H1 (cell line): ENCODE data around the gene NOC4L.

Experiments
- CEBPB ChIP-seq: IDR thresholded peaks from 2 replicates; pipeline ENCODE4 v1.6.1; 2012; ENCODE audit warnings: low read depth, low read length
- CREB1 ChIP-seq: IDR thresholded peaks from 2 replicates; pipeline ENCODE4 v1.6.1; 2012; ENCODE audit warnings: inconsistent platforms
- CTCF ChIP-seq, 3 experiments: IDR thresholded peaks; 1 replicate in 2 of 3; 2 replicates in 1 of 3; pipeline versions ENCODE4 v1.5.1 to v1.6.1; 2011; ENCODE audit warnings: low read length in 3 of 3, mild to moderate bottlenecking in 3 of 3, inconsistent platforms in 2 of 3, low read depth in 1 of 3, moderate library complexity in 1 of 3; ENCODE audit not compliant: insufficient read depth in 1 of 3; ENCODE audit errors: control extremely low read depth in 1 of 3
- EP300 ChIP-seq, 2 experiments: IDR thresholded peaks; 1 replicate in 1 of 2; 2 replicates in 1 of 2; pipeline ENCODE4 v1.6.1; 2011 to 2012; ENCODE audit warnings: low read depth in 2 of 2, low read length in 2 of 2, mild to moderate bottlenecking in 2 of 2, borderline replicate concordance in 1 of 2, inconsistent platforms in 1 of 2, moderate library complexity in 1 of 2
- EZH2 ChIP-seq: fragments of 200-600 bp; sonication (generic); IDR thresholded peaks from 2 replicates; pipeline ENCODE4 v1.7.1; 2012; ENCODE audit warnings: low read depth, mild to moderate bottlenecking, moderate library complexity, low read length, inconsistent platforms; ENCODE audit not compliant: severe bottlenecking
- FOSL1 ChIP-seq: IDR thresholded peaks from 2 replicates; pipeline ENCODE4 v1.6.1; 2011; ENCODE audit warnings: mild to moderate bottlenecking, low read depth, low read length, moderate library complexity; ENCODE audit not compliant: insufficient read depth
- GTF2F1 ChIP-seq: IDR thresholded peaks from 2 replicates; pipeline ENCODE4 v1.6.1; 2012; ENCODE audit warnings: low read depth, low read length, improper control_type of control experiment, borderline replicate concordance
- KDM4A ChIP-seq: IDR thresholded peaks from one replicate; pipeline ENCODE4 v1.7.1; 2012; ENCODE audit warnings: low read depth, mild to moderate bottlenecking, moderate library complexity, low read length, inconsistent platforms; ENCODE audit not compliant: severe bottlenecking
- POLR2A ChIP-seq, 2 experiments: IDR thresholded peaks; 1 replicate in 1 of 2; 2 replicates in 1 of 2; pipeline ENCODE4 v1.6.1; 2011; ENCODE audit warnings: low read depth in 2 of 2, low read length in 2 of 2, mild to moderate bottlenecking in 2 of 2; ENCODE audit errors: control extremely low read depth in 1 of 2
- POLR2AphosphoS5 ChIP-seq: IDR thresholded peaks from 2 replicates; pipeline ENCODE4 v1.6.1; 2011; ENCODE audit warnings: low read depth, low read length
- SP1 ChIP-seq: IDR thresholded peaks from 2 replicates; pipeline ENCODE4 v1.6.1; 2011; ENCODE audit warnings: low read depth, low read length
- SRF ChIP-seq: IDR thresholded peaks from 2 replicates; pipeline ENCODE4 v1.6.1; 2011; ENCODE audit warnings: mild to moderate bottlenecking, low read depth, low read length, moderate library complexity
- TBP ChIP-seq: IDR thresholded peaks from 2 replicates; pipeline ENCODE4 v1.6.1; 2011; ENCODE audit warnings: low read depth, low read length, improper control_type of control experiment

DNA sequence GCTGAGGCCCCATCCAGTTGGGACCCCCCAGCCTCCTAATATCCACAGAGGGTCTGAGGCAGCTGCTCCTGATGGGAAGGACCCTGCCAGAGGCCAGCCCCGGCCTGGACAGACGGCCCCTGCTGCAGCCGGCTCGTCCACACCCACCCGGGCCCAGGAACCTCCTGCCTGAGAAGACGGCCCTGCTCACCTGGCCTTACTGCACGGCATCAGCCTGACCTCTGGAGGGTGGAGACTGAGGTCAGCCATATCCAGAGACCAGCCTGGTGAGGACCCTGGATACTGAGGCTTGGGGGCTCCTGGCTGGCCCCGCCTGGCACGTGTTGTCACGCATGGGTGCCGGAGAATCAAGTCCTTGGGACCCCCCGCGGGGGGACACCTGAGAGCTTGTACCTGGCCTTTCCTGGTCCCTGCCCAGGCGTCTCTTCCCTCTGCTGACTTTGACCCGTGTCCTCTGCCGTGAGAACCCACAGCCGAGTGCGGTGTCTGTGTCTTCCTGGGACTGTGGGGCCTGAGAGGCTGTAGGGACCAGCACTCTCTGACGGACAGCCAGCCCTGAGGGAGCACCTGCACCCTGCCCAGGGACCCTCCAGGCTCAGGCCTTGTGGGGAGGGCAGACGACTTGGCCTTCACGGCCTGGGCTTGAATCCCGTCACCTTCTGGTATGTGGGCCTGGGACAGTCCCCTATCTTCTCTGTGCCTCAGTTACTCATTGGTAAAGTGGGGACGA is 57.3 kb downstream of the NOC4L start:
- no peak for TF ChIP-seq SRF
- no peak for TF ChIP-seq CTCF (IDR thresholded peaks at IDR 0.05; ENCODE audit: control extremely low read depth in 1 of 3, insufficient read depth in 1 of 3, low read depth in 1 of 3, low read length in 3 of 3)
- no peak for TF ChIP-seq POLR2AphosphoS5
- no peak for TF ChIP-seq FOSL1
- no peak for TF ChIP-seq GTF2F1
- TF ChIP-seq CEBPB = no peak
- no peak for TF ChIP-seq EZH2
- TF ChIP-seq EP300 (IDR thresholded peaks at IDR 0.05; ENCODE audit: borderline replicate concordance in 1 of 2, low read depth in 2 of 2, low read length in 2 of 2) = no peak
- TF ChIP-seq POLR2A (IDR thresholded peaks at IDR 0.05; ENCODE audit: control extremely low read depth in 1 of 2, low read depth in 2 of 2, low read length in 2 of 2) = no peak
- no peak for TF ChIP-seq KDM4A
- no peak for TF ChIP-seq SP1
- no peak for TF ChIP-seq TBP
- no peak for TF ChIP-seq CREB1
